ENCODE measurements around the gene ABCC1.

- no peak for TF ChIP-seq CTCF (IDR thresholded peaks at IDR 0.05; ENCODE audit: insufficient read depth, low read length, poor library complexity, severe bottlenecking)
- TF ChIP-seq EZH2phosphoT487 (conservative IDR thresholded peaks at IDR 0.05; ENCODE audit: low read length): no peak
These were observed 103.5 kb downstream of the ABCC1 start for GRCh38 chr16:16052916-16053315.

All from SU-DHL-6 (cell line).